ENCODE measurements around the gene SLC22A23. TPM values are rescaled to one million over a fixed set of nuclear protein-coding genes. Genes with fewer than 3 reads are reported as not detected.

The SLC22A23 gene
- total and polyA plus RNA-seq, 2 of the 4 experiments (the other 2 are of a cell fraction), result 0.72 to 1.6 TPM

GRCh38 chr6:3269281-3269975 is 187.4 kb downstream of the SLC22A23 start:
- TF ChIP-seq MAFK (IDR thresholded peaks at IDR 0.05; ENCODE audit: low read depth, low read length) (no peak), MAZ (IDR thresholded peaks at IDR 0.05; ENCODE audit: borderline replicate concordance, low read depth, low read length) (no peak), RAD21 (IDR thresholded peaks at IDR 0.05; ENCODE audit: low read length) (no peak), CTCF (conservative IDR thresholded peaks at IDR 0.05; ENCODE audit: low read depth, low read length) (no peak), SMC3 (IDR thresholded peaks at IDR 0.05; ENCODE audit: low read depth, low read length) (no peak), FOS (IDR thresholded peaks at IDR 0.05; ENCODE audit: low read depth, low read length) (no peak)
- Histone ChIP-seq H2BK15ac (ENCODE audit: low read depth, low read length) (no peak overlapping the region), H4K91ac (ENCODE audit: insufficient read depth, low read depth, low read length) (no peak overlapping the region), H3K9me1 (ENCODE audit: insufficient read depth, low read length) (peaks cover 2% of the 10 kb centered on the region; the same call in 1 of the 2 replicates), H2AFZ (replicated peaks; ENCODE audit: low read length, poor library complexity) (no peak overlapping the region), H2BK120ac (ENCODE audit: low read depth, low read length) (no peak overlapping the region), H2AK9ac (replicated peaks; ENCODE audit: low read depth, low read length, poor library complexity) (no peak overlapping the region), H4K20me1 (ENCODE audit: insufficient read depth, low read length) (peaks cover 3% of the 10 kb centered on the region), H4K8ac (ENCODE audit: low read depth in 2 of 2, low read length in 2 of 2) (no peak overlapping the region), H3K9ac (ENCODE audit: low read depth, low read length) (no peak overlapping the region), H2BK5ac (ENCODE audit: low read depth, low read length, poor library complexity, severe bottlenecking) (no peak overlapping the region), H3K4ac (ENCODE audit: low read depth, low read length) (no peak overlapping the region), H3K4me3 (ENCODE audit: insufficient read depth, low read depth, low read length) (no peak overlapping the region), H3K27ac (ENCODE audit: insufficient read depth, low read length) (no peak overlapping the region), H3K23ac (ENCODE audit: low read depth, low read length) (no peak overlapping the region), H3K36me3 (ENCODE audit: control insufficient read depth, insufficient read depth, low read length) (peaks cover 31% of the 10 kb centered on the region), H2BK20ac (ENCODE audit: low read depth, low read length) (no peak overlapping the region), H3K4me1 (ENCODE audit: control insufficient read depth, insufficient read depth, low read length) (peaks cover 8% of the 10 kb centered on the region; the same call in 1 of the 2 replicates), H4K5ac (ENCODE audit: low read depth, low read length) (no peak overlapping the region), H3K9me3 (ENCODE audit: control insufficient read depth, insufficient read depth, low read length) (no peaks in the 10 kb centered on the region), H2AK5ac (ENCODE audit: low read depth, low read length) (no peak overlapping the region), H3K4me2 (ENCODE audit: low read depth, low read length) (no peak overlapping the region), H3K79me1 (ENCODE audit: low read depth in 1 of 2, low read length in 2 of 2) (peaks cover 24 to 44% of the 10 kb centered on the region in 2 experiments), H3K18ac (ENCODE audit: low read depth, low read length) (no peak overlapping the region), H3K14ac (replicated peaks; ENCODE audit: low read depth, low read length) (no peak overlapping the region), H3K27me3 (ENCODE audit: control insufficient read depth, insufficient read depth, low read length) (no peaks in the 10 kb centered on the region), H3K56ac (ENCODE audit: extremely low read depth, insufficient read depth, low read length) (no peak overlapping the region)
- no TSS peak for BruUV-seq (replicated peaks)
- intact Hi-C loops (cut with micrococcal nuclease) (no loop called here), in situ Hi-C loops (cut with MboI; ENCODE audit: low sequenced_read_pairs) (no loop called here), dilution Hi-C loops (cut with HindIII; ENCODE audit: low sequenced_read_pairs, unreplicated experiment) (no loop called here)
- DNase-seq, result no peak
- CTCF ChIA-PET, result no interaction called here
- no peak for ATAC-seq (ENCODE audit: low read depth)
- POLR2A ChIA-PET (ENCODE audit: unreplicated experiment), result no interaction called here
- WGBS, 2 experiments (ENCODE audit: extremely low coverage in 2 of 2, insufficient read length in 1 of 2), result 87% methylated on average over 6 of the region's 27 CpGs; no CpG with 5 or more reads in 1 of the 2 experiments
